K562 treated with DMSO at 1 percent for 12 hours (cell line): Measurements from ENCODE around the gene FUZ. TPM values are rescaled to one million over a fixed set of nuclear protein-coding genes. Genes with fewer than 3 reads are reported as not detected.

Experiments
- total RNA-seq: library from RNA; unstranded; fragments of 300-600 nt; gene quantifications from 2 replicates; pipeline ENCODE4 v1.2.3, GENCODE V29; 2022; ENCODE audit not compliant: insufficient read depth

Gene FUZ
- 5.0 and 6.1 TPM in 2 replicates for total RNA-seq

GRCh38 chr19:49812997-49813861 lies at the start of gene FUZ:
TSS of gene FUZ (minus strand) at chr19:49813292. CDS start at chr19:49813106, 186 bp downstream.

GRCh38 chr19:49850487-49851342 lies 37.6 kb upstream of the FUZ start, which contains the start of gene PTOV1:
TSS of gene PTOV1 (plus strand) at chr19:49851159.

GRCh38 chr19:49817964-49818648 lies 5.0 kb upstream of the FUZ start, which contains the start of gene MED25:
TSS of gene MED25 (plus strand) at chr19:49818289. CDS start at chr19:49818342, 53 bp downstream.

GRCh38 chr19:49766930-49767299 lies 46.2 kb downstream of the FUZ start, which contains the start of gene AP2A1:
TSS of gene AP2A1 (plus strand) at chr19:49767001. CDS start at chr19:49767134, 133 bp downstream.

GRCh38 chr19:49763230-49763629 lies 49.9 kb downstream of the FUZ start, which contains the start of gene TSKS:
TSS of gene TSKS (minus strand) at chr19:49763306. CDS start at chr19:49763247, 59 bp downstream.

Other genes with a start within 250 kb of the FUZ start
- gene NOSIP, start 232.7 kb downstream of the FUZ start, total RNA-seq, result 269 and 444 TPM in 2 replicates
- gene PRRG2, start 232.0 kb downstream of the FUZ start, total RNA-seq, result 0.59 TPM in 1 of 2 replicates, not detected in the other
- 4.8 and 16.0 TPM in 2 replicates for gene PRR12, start 222.1 kb downstream of the FUZ start, total RNA-seq
- 16.3 and 25.9 TPM in 2 replicates for gene RRAS, start 173.1 kb downstream of the FUZ start, total RNA-seq
- 32.2 and 61.8 TPM in 2 replicates for gene SCAF1, start 171.1 kb downstream of the FUZ start, total RNA-seq
- gene IRF3, start 147.4 kb downstream of the FUZ start, total RNA-seq, result 98.2 and 108 TPM in 2 replicates
- 247 and 311 TPM in 2 replicates for gene BCL2L12, start 147.4 kb downstream of the FUZ start, total RNA-seq
- 124 and 147 TPM in 2 replicates for gene PRMT1, start 136.0 kb downstream of the FUZ start, total RNA-seq
- gene ADM5, start 123.7 kb downstream of the FUZ start, total RNA-seq, result 6.6 and 8.8 TPM in 2 replicates
- 2.0 and 8.0 TPM in 2 replicates for gene CPT1C, start 122.2 kb downstream of the FUZ start, total RNA-seq
- 4.4 and 5.8 TPM in 2 replicates for gene TSKS, start 50.0 kb downstream of the FUZ start, total RNA-seq
- gene AP2A1, start 46.3 kb downstream of the FUZ start, total RNA-seq, result 105 and 144 TPM in 2 replicates
- 59.3 and 76.8 TPM in 2 replicates for gene MED25, start 5.0 kb upstream of the FUZ start, total RNA-seq
- 166 and 170 TPM in 2 replicates for gene PTOV1, start 37.9 kb upstream of the FUZ start, total RNA-seq
- gene PNKP, start 54.3 kb upstream of the FUZ start, total RNA-seq, result 31.8 and 53.0 TPM in 2 replicates
- 40.6 and 45.6 TPM in 2 replicates for gene AKT1S1, start 64.1 kb upstream of the FUZ start, total RNA-seq
- 14.7 and 16.8 TPM in 2 replicates for gene TBC1D17, start 64.4 kb upstream of the FUZ start, total RNA-seq
- 0.59 and 1.1 TPM in 2 replicates for gene IL4I1, start 83.6 kb upstream of the FUZ start, total RNA-seq
- 601 and 861 TPM in 2 replicates for gene ATF5, start 115.9 kb upstream of the FUZ start, total RNA-seq
- gene NUP62, start 116.2 kb upstream of the FUZ start, total RNA-seq, result 35.8 and 68.1 TPM in 2 replicates
- not detected in 2 replicates for gene SIGLEC11, start 147.9 kb upstream of the FUZ start, total RNA-seq
- 61.7 and 88.6 TPM in 2 replicates for gene VRK3, start 212.1 kb upstream of the FUZ start, total RNA-seq
- gene ZNF473, start 212.7 kb upstream of the FUZ start, total RNA-seq, result 4.1 and 9.6 TPM in 2 replicates